WTC11 (cell line): ENCODE results near the gene SYCN. TPM values are rescaled to one million over a fixed set of nuclear protein-coding genes. Genes with fewer than 3 reads are reported as not detected.

Experiments used
- CDX4 ChIP-seq: fragments of 250-450 bp; sonication (Bioruptor Pico); IDR thresholded peaks from 2 replicates; pipeline ENCODE4 v1.9.0; 2021; ENCODE audit warnings: moderate library complexity, mild to moderate bottlenecking, inconsistent platforms, borderline replicate concordance
- E2F4 ChIP-seq: sonication (generic); formaldehyde crosslinking; IDR thresholded peaks from 2 replicates; pipeline ENCODE4 v1.8.1; 2022; ENCODE audit warnings: low read depth, mild to moderate bottlenecking, moderate library complexity, missing genetic modification reagents, borderline replicate concordance
- FOXP1 ChIP-seq: sonication (generic); formaldehyde crosslinking; IDR thresholded peaks from 2 replicates; pipeline ENCODE4 v1.8.0; 2022; ENCODE audit warnings: missing genetic modification reagents, mild to moderate bottlenecking, moderate library complexity, borderline replicate concordance
- GTF2I ChIP-seq: fragments of 250-450 bp; sonication (Bioruptor Pico); conservative IDR thresholded peaks from 2 replicates; pipeline ENCODE4 v1.4.0; 2021; ENCODE audit warnings: mild to moderate bottlenecking
- JAZF1 ChIP-seq: fragments of 250-450 bp; sonication (Bioruptor Pico); IDR thresholded peaks from 2 replicates; pipeline ENCODE4 v1.9.0; 2021; ENCODE audit warnings: moderate library complexity, mild to moderate bottlenecking, inconsistent platforms
- RELA ChIP-seq: sonication (generic); formaldehyde crosslinking; IDR thresholded peaks from 2 replicates; pipeline ENCODE4 v1.8.1; 2022; ENCODE audit warnings: missing genetic modification reagents, mild to moderate bottlenecking, borderline replicate concordance
- RORB ChIP-seq: fragments of 250-450 bp; sonication (Bioruptor Pico); IDR thresholded peaks from 2 replicates; pipeline ENCODE4 v1.9.0; 2021; ENCODE audit warnings: mild to moderate bottlenecking
- SP1 ChIP-seq: sonication (generic); formaldehyde crosslinking; conservative IDR thresholded peaks from 2 replicates; pipeline ENCODE4 v1.8.1; 2022; ENCODE audit warnings: missing genetic modification reagents
- TEAD4 ChIP-seq: sonication (generic); formaldehyde crosslinking; IDR thresholded peaks from 2 replicates; pipeline ENCODE4 v1.8.0; 2022; ENCODE audit warnings: mild to moderate bottlenecking, missing genetic modification reagents
- TP53 ChIP-seq: sonication (generic); formaldehyde crosslinking; IDR thresholded peaks from 2 replicates; pipeline ENCODE4 v1.8.1; 2023; ENCODE audit warnings: mild to moderate bottlenecking, missing genetic modification reagents
- ZNF263 ChIP-seq: sonication (generic); formaldehyde crosslinking; IDR thresholded peaks from 2 replicates; pipeline ENCODE4 v1.8.1; 2022; ENCODE audit warnings: low read depth, mild to moderate bottlenecking, moderate library complexity, missing genetic modification reagents
- ZNF416 ChIP-seq: fragments of 250-450 bp; sonication (Bioruptor Pico); IDR thresholded peaks from 2 replicates; pipeline ENCODE4 v1.9.0; 2021; ENCODE audit warnings: mild to moderate bottlenecking, inconsistent platforms
- ZNF425 ChIP-seq: fragments of 250-450 bp; sonication (Bioruptor Pico); conservative IDR thresholded peaks from 2 replicates; pipeline ENCODE4 v1.9.0; 2021; ENCODE audit warnings: mild to moderate bottlenecking
- ZNF532 ChIP-seq: fragments of 250-450 bp; sonication (Bioruptor Pico); IDR thresholded peaks from 2 replicates; pipeline ENCODE4 v1.9.0; 2021; ENCODE audit warnings: mild to moderate bottlenecking, borderline replicate concordance
- total RNA-seq: library from RNA; stranded (reverse); gene quantifications from 3 replicates; pipeline ENCODE4 v1.2.3, GENCODE V29; 2021
- TF ChIP-seq, protein P1 (sequence below): sonication (generic); formaldehyde crosslinking; IDR thresholded peaks from 2 replicates; pipeline ENCODE4 v1.8.1; 2022; ENCODE audit warnings: missing genetic modification reagents, borderline replicate concordance
- TF ChIP-seq, protein P2 (sequence below): sonication (generic); formaldehyde crosslinking; IDR thresholded peaks from 2 replicates; pipeline ENCODE4 v1.8.1; 2023; ENCODE audit warnings: mild to moderate bottlenecking, missing genetic modification reagents, moderate library complexity
- TF ChIP-seq, protein P3 (sequence below): sonication (generic); formaldehyde crosslinking; IDR thresholded peaks from 2 replicates; pipeline ENCODE4 v1.8.0; 2022; ENCODE audit warnings: mild to moderate bottlenecking, missing genetic modification reagents
- TF ChIP-seq, protein P4 (sequence below): sonication (generic); formaldehyde crosslinking; IDR thresholded peaks from 2 replicates; pipeline ENCODE4 v1.8.1; 2022; ENCODE audit warnings: mild to moderate bottlenecking, moderate library complexity, missing genetic modification reagents
- TF ChIP-seq, protein P5 (sequence below): sonication (generic); formaldehyde crosslinking; IDR thresholded peaks from 2 replicates; pipeline ENCODE4 v1.8.1; 2023; ENCODE audit warnings: mild to moderate bottlenecking, missing genetic modification reagents, borderline replicate concordance

SYCN gene
- total RNA-seq, 1 experiment from 2014 or later, result 0.77 TPM

- TF ChIP-seq ZNF425 (CRISPR knock-in tag) (no peak), CDX4 (CRISPR knock-in tag) (no peak), FOXP1 (peak; percentile 81; the same call in 1 of the 2 replicates), ZNF532 (CRISPR knock-in tag) (no peak), TP53 (CRISPR knock-in tag) (peak; percentile 83; the same call in 1 of the 2 replicates), JAZF1 (no peak), ZNF263 (CRISPR knock-in tag) (no peak), SP1 (CRISPR knock-in tag) (peak; percentile 70; the same call in 1 of the 2 replicates), E2F4 (CRISPR knock-in tag) (peak; percentile 61), RORB (no peak), RELA (CRISPR knock-in tag) (peak; percentile 75; the same call in 1 of the 2 replicates), GTF2I (CRISPR knock-in tag) (no peak), ZNF416 (CRISPR knock-in tag) (no peak), TEAD4 (CRISPR knock-in tag) (peak; percentile 60; the same call in 1 of the 2 replicates)
- TF ChIP-seq, protein P1, sequence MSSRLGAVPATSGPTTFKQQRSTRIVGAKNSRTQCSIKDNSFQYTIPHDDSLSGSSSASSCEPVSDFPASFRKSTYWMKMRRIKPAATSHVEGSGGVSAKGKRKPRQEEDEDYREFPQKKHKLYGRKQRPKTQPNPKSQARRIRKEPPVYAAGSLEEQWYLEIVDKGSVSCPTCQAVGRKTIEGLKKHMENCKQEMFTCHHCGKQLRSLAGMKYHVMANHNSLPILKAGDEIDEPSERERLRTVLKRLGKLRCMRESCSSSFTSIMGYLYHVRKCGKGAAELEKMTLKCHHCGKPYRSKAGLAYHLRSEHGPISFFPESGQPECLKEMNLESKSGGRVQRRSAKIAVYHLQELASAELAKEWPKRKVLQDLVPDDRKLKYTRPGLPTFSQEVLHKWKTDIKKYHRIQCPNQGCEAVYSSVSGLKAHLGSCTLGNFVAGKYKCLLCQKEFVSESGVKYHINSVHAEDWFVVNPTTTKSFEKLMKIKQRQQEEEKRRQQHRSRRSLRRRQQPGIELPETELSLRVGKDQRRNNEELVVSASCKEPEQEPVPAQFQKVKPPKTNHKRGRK (CRISPR knock-in tag), result no peak
- TF ChIP-seq, protein P2, sequence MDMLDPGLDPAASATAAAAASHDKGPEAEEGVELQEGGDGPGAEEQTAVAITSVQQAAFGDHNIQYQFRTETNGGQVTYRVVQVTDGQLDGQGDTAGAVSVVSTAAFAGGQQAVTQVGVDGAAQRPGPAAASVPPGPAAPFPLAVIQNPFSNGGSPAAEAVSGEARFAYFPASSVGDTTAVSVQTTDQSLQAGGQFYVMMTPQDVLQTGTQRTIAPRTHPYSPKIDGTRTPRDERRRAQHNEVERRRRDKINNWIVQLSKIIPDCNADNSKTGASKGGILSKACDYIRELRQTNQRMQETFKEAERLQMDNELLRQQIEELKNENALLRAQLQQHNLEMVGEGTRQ (CRISPR knock-in tag), result peak; percentile 53
- TF ChIP-seq, protein P3, sequence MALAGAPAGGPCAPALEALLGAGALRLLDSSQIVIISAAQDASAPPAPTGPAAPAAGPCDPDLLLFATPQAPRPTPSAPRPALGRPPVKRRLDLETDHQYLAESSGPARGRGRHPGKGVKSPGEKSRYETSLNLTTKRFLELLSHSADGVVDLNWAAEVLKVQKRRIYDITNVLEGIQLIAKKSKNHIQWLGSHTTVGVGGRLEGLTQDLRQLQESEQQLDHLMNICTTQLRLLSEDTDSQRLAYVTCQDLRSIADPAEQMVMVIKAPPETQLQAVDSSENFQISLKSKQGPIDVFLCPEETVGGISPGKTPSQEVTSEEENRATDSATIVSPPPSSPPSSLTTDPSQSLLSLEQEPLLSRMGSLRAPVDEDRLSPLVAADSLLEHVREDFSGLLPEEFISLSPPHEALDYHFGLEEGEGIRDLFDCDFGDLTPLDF (CRISPR knock-in tag), result peak; percentile 94
- TF ChIP-seq, protein P4, sequence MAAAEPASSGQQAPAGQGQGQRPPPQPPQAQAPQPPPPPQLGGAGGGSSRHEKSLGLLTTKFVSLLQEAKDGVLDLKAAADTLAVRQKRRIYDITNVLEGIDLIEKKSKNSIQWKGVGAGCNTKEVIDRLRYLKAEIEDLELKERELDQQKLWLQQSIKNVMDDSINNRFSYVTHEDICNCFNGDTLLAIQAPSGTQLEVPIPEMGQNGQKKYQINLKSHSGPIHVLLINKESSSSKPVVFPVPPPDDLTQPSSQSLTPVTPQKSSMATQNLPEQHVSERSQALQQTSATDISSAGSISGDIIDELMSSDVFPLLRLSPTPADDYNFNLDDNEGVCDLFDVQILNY (CRISPR knock-in tag), result no peak; the same call in 1 of the 2 replicates
- TF ChIP-seq, protein P5, sequence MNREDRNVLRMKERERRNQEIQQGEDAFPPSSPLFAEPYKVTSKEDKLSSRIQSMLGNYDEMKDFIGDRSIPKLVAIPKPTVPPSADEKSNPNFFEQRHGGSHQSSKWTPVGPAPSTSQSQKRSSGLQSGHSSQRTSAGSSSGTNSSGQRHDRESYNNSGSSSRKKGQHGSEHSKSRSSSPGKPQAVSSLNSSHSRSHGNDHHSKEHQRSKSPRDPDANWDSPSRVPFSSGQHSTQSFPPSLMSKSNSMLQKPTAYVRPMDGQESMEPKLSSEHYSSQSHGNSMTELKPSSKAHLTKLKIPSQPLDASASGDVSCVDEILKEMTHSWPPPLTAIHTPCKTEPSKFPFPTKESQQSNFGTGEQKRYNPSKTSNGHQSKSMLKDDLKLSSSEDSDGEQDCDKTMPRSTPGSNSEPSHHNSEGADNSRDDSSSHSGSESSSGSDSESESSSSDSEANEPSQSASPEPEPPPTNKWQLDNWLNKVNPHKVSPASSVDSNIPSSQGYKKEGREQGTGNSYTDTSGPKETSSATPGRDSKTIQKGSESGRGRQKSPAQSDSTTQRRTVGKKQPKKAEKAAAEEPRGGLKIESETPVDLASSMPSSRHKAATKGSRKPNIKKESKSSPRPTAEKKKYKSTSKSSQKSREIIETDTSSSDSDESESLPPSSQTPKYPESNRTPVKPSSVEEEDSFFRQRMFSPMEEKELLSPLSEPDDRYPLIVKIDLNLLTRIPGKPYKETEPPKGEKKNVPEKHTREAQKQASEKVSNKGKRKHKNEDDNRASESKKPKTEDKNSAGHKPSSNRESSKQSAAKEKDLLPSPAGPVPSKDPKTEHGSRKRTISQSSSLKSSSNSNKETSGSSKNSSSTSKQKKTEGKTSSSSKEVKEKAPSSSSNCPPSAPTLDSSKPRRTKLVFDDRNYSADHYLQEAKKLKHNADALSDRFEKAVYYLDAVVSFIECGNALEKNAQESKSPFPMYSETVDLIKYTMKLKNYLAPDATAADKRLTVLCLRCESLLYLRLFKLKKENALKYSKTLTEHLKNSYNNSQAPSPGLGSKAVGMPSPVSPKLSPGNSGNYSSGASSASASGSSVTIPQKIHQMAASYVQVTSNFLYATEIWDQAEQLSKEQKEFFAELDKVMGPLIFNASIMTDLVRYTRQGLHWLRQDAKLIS (CRISPR knock-in tag), result no peak; the same call in 1 of the 2 replicates
Observed at GRCh38 chr19:39246951-39247669, 43.0 kb upstream of the SYCN start (continued).
